GM18909 (cell line): ENCODE measurements around the gene MCC.
A peak's percentile ranks its signal among the peaks of the same experiment; 100 is the strongest.

Source experiments
- ATAC-seq: cut with Tn5 transposase; IDR thresholded peaks from one replicate; pipeline ENCODE4 v1.9.1; 2021; ENCODE audit warnings: mild to moderate bottlenecking; ENCODE audit not compliant: unreplicated experiment, poor library complexity

The MCC gene

DNA sequence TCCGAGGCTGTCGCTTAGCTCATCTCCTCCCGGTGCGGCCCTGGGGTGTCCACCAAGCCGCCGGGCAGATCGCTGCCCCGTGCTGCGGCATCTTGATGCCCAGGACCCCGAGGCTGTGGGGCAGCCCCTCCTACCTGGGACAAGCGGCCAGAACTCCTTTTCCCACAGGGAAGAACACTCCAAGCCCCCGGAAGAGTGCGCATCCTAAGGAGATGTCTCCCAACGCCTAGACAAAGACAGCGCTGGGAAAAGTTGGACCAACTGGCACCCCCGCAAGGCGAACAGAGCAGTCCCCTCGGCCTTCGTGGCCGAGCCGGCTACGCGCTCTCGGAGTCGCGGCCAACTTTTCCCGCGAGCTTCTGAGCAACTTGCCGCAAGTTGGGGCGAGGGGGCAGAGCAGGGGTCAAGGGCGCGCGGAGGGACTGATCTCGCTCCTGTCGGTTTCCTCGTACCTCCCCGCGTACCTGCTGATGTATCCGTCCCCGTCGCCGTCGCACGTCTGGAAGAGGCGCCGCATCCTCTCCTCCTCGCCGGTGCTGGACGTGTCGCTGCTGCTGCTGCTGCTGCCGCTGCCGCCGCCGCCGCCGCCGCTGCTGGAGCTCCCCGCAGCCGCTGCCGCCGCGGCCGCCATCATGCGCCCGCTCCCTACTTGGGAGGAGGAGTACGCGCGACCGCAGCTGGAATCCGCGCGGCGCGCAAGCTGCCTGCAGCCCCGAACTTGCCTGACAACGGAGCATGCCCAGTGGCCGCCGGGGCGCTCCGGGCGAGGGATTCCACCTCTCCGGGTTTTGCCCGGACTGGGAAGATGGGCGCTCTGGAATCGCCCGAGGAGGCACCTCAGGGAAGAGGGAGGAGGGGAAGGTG is at the start of gene MCC:
Gene MCC (minus strand): TSS at position 673 of the 864 bp plus-strand sequence.
- ATAC-seq: peak; percentile 52

DNA sequence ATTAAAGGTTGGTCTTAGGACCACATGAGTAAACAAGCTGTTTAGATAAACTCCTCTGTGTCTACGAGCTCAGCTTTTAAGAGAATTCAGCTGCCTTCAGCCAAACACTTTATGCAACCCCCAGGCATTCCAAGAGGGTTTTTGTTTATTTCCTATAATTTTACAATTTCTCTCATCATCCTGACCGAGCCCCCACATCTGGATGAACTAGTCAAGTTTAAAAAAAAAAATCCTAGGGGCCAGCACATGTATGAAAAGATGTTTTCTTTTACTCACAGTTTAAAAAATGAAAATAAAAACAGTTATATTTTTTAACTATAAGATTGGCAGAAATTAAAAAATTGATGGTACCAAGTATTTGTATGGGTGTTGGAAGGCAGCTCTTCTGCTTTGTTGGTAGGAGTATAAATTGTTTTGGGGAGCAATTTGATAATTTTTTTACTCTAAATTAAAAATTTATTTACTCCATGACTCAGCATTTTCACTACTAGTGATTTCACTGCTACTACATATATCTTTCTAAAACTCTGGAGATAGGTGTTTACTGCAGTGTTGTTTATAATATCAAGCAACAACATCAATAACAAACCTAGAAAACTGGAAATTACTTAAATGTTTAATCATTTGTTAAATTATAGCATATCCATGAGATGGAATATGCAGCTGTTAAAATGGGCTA is 43.4 kb upstream of the MCC start:
- no peak for ATAC-seq

DNA sequence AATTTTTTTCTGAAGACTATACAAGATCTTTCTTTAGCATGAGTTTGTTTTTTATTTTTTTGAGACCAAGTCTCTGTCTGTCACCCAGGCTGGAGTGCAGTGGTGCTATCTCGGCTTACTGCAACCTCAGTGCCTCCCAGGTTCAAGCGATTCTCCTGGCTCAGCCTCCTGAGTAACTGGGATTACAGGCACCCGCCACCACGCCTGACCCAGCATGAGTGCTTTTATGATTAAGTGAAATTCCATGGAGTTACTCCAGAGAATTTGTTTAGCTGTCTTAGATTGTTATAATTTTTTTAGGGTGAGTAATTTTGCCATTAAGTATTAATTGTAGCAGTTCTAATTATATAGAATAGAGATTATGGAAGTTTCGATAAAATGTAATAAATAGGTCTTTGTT is 39.5 kb upstream of the MCC start:
- no peak for ATAC-seq

DNA sequence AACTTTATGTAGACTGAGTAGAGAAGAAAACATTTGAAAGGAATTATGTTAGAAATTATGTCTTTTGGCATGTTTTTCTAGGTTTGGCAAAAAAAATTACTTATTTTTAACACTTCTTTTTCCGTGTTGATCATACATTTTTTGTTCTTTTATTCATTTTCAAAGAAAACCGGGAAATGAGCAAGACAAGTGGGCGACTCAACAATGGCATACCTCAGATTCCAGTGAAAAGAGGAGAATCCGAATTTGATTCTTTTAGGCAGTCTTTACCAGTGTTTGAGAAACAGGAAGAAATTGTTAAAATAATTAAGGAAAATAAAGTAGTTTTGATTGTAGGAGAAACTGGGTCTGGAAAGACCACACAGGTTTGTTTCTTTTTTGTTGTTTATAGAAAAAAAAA is 38.2 kb upstream of the MCC start:
- ATAC-seq: no peak

DNA sequence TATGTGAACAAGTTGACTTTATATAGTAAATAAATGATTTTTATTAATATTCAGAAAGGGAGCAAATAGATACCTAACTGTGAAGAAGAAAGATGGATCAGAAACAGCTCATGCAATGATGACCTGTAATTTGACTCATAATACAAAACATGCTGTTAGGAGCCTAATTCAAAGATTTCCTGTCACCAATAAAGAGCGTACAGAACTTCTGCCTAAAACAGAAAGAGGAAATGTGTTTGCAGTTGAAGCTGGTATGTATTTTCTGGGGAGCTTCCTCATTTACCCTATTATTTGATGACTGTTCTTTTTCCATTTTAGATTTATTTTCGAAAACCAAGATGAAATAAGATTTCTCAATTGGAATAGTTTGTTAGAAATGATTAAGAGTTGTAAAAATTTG is 36.7 kb upstream of the MCC start:
- peak; percentile 68 for ATAC-seq

DNA sequence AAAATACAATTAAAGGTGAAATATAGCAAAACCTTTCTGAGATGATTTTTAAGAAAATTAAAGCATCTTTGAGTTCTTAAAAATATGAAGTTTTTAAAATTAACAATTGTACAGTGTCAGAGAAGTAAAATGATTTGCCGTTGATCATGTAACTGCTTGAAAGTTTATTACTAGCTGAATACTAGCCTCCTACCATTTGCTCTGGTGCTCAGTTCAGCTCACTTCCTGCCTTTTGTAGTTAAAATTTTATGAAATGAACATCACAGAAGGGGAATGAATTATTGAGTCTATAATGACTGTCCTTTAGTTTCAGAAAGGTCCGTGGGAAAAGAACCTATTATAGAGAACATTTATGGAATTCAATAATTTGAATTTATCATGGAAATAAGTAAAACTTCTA is 34.9 kb upstream of the MCC start:
- ATAC-seq: no peak

DNA sequence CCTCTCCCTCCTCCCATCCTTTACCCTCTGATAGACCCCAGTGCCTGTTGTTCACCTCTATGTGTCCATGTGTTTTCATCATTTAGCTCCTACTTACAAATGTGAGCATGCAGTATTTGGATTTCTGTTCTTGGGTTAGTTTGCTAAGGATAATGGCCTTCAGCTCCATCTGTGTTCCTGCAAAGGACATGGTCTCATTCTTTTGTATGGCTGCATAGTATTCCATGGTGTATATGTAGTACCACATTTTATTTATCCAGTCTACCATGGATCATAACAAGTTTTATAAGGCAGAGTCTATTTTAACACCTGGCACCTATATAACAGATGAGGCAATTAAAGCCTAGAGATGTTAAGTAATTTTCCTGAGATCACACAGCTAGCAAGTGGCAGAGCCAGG is 32.6 kb upstream of the MCC start:
- ATAC-seq: no peak

DNA sequence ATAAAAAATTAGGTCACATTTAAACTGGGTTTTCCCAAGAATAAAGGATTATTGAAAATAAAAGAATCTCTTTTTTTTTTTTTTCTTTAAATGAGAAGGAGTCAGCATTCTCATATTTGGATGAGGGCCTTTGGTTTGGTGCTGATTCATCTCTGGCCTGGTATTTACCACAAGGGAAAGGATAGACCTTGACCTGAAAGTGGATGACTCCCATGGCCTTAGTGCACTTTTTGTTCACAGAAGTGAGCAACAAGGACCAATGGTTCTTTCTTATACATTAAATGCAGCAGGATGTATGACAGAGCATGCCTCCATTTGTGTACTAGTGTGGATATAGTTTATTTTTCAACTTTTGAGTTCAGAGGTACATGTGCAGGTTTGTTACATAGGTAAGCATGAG is 32.2 kb upstream of the MCC start:
- peak; percentile 67 for ATAC-seq

DNA sequence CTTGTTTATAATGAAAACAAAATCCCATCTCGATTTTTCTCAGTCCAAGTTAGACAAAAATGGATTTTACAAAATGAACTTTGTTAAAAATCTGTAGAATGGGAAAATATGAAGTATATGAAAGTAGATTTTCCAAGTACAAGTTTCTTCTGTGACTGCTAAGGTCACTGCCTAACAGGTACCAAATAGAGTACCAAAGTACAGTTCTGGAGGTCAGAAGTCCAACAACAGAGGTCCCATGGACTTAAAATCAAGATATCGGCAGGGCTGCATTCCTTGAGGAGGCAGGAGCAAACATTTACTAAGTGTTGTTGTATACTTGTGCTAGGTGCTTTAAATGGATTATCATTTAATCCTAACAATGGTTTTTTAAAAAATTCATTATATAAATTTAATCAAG is 31.2 kb upstream of the MCC start:
- ATAC-seq: no peak

DNA sequence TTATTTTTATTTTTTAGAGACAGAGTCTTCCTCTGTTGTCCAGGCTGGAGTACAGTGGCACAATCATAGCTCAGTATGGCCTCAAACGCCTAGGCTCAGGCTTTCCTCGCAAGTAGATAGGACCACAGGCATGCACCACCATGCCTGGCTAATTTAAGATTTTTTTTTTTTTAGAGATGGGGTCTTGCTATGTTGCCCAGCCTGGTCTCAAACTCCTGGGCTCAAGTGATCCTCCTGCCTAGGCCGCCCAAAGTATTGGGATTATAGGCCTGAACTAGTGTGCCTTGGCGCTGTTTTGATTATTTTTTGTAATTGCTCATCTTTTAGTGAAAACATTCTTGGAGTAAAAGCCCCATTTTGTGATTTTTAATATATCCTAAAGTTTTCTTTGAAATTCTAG is 30.6 kb upstream of the MCC start:
- no peak for ATAC-seq

DNA sequence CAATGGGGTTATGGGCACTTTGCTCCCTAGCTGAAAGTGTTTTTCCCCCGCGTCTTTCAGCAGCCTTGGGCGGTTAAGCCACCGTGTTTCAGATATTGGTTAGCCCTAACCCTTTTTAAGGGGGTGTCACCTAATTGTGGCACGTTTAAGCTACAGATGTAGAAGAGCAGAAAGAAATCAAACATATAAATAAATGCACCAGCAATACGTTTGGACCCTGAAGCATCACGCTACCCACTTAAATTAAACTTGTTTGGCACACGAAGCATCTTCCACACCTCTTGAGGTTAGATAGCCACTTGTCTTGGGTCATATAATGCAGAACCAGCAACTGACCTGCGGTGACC is 26.0 kb upstream of the MCC start:
- ATAC-seq: no peak

DNA sequence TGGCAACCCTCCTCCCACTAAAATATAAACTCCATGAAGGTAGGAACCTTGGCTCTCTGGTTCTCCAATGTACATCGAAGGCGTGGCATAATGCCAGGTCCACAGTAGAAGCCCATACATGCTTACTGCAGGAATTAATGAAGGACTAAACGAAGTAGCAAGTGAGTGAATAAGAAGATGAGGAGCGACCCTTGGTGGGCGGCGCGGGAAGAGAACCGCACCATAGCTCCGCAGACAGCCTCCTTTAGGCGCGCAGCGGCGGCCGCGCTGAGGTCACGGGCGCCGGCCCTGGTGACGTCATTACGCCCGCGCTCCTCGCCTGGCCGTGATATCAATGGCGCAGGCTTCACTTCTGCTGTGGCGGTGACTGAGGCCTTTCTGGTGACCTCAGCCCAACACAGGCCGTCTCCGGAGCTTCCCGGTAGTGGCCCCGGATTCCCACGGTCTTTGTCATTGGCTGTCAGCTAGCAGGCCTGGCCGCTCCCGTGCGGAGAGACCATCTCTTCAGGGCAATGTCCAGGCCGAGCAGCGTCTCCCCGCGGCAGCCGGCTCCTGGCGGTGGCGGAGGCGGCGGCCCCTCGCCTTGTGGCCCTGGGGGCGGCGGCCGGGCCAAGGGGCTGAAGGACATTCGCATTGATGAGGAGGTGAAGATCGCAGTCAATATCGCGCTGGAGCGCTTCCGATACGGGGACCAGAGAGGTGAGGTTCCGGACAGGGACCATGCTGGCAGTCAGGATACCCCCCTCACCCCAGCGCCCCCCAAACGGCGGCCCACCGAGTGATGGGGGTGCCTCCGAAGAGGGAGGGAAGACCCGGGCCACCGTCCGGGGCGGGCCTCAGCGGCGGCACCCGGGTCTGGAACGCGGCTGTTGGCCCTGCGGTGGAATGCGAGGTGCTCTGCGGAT is 25.4 kb upstream of the MCC start, which contains the start of gene YTHDC2:
Gene YTHDC2 (plus strand): TSS at position 311 of the 905 bp plus-strand sequence. CDS start 202 bp downstream, at position 513.
- peak; percentile 99 for ATAC-seq

DNA sequence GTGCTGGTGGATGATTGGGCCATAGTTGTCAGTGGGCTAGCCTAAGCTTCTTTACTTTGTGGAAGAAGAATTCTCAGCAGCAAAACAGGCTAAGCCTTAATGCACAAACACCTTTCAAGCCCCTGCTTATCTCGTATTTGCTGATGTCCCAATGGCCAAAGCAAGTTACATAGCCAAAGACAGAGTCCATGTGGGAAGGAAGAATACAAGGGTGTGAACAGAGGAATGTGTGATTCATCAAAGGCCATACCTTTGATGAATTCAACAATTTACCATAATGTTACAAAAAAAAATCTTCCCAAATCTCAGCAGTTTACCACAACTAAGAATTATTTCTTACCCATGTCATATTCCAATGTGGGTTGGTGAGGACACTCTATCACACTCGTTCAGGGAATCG is 24.1 kb upstream of the MCC start:
- no peak for ATAC-seq

DNA sequence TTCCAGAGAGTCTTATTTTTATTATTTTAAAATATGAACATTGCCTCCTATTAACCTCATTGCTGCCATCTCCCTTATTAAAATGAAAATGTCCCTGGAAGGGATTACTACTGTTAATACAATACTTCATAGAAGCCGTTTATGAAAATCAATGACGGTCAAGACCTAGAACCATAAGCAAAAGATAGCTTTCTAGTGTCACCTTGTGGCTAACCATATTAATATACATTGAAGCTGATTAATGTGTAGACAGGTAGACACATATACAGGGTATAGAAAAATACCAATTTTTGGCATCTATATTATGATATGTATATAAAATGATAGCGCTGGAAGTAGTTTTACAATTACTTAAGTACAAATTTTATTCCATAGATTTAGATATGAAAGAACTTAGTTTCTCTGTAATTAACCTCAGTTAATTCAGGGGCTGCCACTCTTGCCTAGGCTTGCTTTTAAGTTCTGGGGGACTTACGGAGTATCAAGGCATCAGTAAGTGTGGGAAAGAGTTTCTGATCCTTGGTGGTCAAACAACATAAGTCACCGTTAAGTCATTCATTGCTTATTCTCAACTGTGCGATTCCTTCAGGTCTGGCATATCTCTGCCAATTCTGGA is 22.7 kb upstream of the MCC start:
- peak; percentile 23 for ATAC-seq

DNA sequence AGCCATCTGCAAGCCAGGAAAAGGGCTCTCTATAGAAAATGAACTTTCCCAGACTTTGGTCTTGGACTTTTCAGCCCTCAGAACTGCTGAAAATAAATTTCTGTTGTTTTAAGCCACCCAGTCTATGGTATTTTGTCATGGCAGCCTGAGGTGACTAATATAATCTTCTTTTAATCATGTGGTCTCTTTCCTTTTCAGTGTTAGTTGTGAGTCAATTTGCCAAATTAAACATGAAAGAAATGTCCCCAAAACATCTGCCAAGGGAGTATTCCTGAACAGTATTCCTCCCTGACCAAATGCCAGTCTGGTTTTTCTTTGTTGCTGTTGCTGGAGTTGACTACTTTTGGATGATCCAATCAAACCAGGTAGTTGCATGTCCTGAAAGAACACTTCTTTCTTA is 20.5 kb upstream of the MCC start:
- ATAC-seq: no peak

DNA sequence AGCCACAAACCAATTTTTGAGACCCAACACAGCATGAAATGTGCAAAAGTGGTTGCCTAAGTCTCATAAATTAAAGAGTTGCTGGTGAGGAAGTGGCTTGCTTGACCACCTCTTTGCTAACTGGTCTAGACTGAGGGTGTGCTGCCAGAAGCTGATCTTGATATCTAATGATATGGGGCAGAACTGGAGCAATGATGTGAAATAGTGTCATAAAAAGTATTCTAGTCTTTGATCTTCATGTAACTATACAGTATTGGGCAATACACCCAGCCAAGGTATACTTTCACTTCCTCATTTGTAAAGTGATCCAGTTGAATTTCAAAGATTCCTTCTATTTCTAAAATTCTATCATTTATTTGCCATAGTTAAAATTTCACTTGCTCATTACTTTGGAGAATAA is 19.3 kb upstream of the MCC start:
- ATAC-seq: peak; percentile 51

DNA sequence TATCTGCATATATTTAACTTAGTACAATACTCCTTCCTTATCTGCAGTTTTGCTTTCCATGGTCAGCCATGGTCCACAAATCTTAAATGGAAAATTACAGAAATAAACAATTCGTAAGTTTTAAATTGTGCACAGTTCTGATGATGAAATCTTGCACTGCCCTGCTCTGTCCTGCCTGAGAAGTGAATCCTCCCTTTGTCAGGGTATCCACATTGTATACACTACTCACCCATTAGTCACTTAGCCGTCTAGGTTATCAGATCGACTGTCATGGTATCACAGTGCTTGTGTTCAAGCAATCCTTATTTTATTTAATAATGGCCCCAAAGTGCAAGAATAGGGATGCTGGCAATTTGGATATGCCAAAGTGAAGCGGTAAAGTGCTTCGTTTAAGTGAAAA is 16.9 kb upstream of the MCC start:
- no peak for ATAC-seq

DNA sequence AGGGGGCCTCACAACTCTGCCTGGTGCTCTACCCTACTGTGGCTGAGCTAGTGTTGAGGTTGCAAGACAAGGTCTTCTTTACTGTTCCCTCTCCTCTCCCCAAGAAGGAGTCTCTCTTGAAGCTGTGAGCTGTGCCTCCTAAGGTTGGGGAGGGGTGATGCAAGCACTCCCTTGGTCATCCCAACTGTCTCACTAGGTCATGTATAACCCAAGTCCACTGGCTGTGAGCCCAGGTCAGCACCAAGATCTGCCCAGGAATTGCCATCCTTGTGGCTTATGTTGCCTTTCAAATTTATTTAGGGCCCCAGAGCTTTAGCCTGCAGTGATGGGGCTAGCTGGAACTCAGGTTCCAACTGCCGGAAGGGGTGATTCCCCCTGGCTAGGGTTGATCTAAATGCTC is 14.9 kb upstream of the MCC start:
- ATAC-seq: no peak

DNA sequence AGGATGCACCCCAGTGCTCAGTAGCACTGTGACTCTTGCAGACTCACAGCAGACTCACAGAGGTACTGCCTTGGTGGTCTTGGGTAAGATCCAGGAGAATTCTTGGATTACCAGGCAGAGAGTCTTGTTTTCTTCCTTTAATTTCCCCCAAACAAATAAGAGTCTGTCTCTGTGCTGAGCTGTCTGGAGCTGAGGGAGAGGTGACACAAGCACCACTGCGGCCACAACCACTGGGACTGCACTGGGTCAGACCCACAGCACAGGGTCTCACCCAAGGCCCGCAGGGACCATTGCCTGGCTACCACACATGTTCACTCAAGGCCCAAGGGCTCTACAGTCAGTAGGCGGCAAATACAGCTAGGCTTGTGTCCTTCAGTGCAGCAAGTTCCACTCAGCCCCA is 13.8 kb upstream of the MCC start:
- ATAC-seq: no peak

DNA sequence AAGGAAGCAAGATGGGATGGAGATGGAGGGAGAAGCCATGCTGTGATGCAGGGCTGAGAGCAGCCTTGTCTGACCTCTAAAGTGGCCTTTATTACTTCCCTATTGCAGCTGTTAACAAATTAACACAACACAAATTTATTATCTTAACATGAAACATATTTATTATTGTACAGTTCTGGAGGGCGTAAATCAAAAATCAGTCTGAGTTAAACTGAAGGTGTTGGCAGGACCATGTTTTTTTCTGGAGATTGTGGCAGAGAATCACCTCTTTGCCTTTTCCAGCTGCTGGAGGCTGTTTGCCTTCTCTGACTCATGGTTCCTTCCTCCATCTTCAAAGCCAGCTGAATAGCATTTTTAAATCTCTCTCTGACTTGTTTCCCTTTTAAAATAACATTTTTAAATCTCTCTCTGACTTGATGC is 7.2 kb upstream of the MCC start:
- no peak for ATAC-seq
